Measurements from ENCODE around the gene ANK2.

ANK2 gene

GRCh38 chr4:113025416-113025815 is 24.0 kb upstream of the ANK2 start:
- ChIA-PET CTCF (no interaction called here), POLR2A (no interaction called here)
- no peak for DNase-seq
- WGBS (ENCODE audit: insufficient coverage), result 100% methylated on average over 1 of the region's 1 CpG
- H3K27ac ChIP-seq (ENCODE audit: insufficient read depth in 1 of 2, low read depth in 1 of 2, low read length in 2 of 2, poor library complexity in 1 of 2, severe bottlenecking in 2 of 2), result no peak overlapping the region
- H3K4me1 ChIP-seq (ENCODE audit: control extremely low read depth in 1 of 4, control insufficient read depth in 4 of 4, insufficient read depth in 4 of 4, low read length in 3 of 4), result no peaks in the 10 kb centered on the region
- no peaks in the 10 kb centered on the region for H3K36me3 ChIP-seq (ENCODE audit: control insufficient read depth in 4 of 4, insufficient read depth in 4 of 4, low read length in 3 of 4)
- H3K27me3 ChIP-seq (replicated peaks in 2 of 5; ENCODE audit: control insufficient read depth in 4 of 5, insufficient read depth in 5 of 5, low read length in 4 of 5), result no peaks in the 10 kb centered on the region
- no peaks in the 10 kb centered on the region for H3K9me3 ChIP-seq (ENCODE audit: control extremely low read depth in 1 of 5, control insufficient read depth in 4 of 5, insufficient read depth in 2 of 5, low read depth in 1 of 5, low read length in 4 of 5)
- H3K4me3 ChIP-seq (ENCODE audit: control insufficient read depth in 1 of 7, extremely low read depth in 1 of 7, insufficient read depth in 4 of 7, low read depth in 2 of 7, low read length in 6 of 7), result no peak overlapping the region

- no peak overlapping the region for H3K27ac ChIP-seq (ENCODE audit: insufficient read depth in 1 of 2, low read depth in 1 of 2, low read length in 2 of 2, poor library complexity in 1 of 2, severe bottlenecking in 2 of 2)
- ChIA-PET POLR2A (no interaction called here), CTCF (no interaction called here)
- no peaks in the 10 kb centered on the region for H3K36me3 ChIP-seq (ENCODE audit: control insufficient read depth in 4 of 4, insufficient read depth in 4 of 4, low read length in 3 of 4)
- no peak overlapping the region for H3K4me3 ChIP-seq (ENCODE audit: control insufficient read depth in 1 of 7, extremely low read depth in 1 of 7, insufficient read depth in 4 of 7, low read depth in 2 of 7, low read length in 6 of 7)
- no peaks in the 10 kb centered on the region for H3K27me3 ChIP-seq (replicated peaks in 2 of 5; ENCODE audit: control insufficient read depth in 4 of 5, insufficient read depth in 5 of 5, low read length in 4 of 5)
- no peaks in the 10 kb centered on the region for H3K9me3 ChIP-seq (ENCODE audit: control extremely low read depth in 1 of 5, control insufficient read depth in 4 of 5, insufficient read depth in 2 of 5, low read depth in 1 of 5, low read length in 4 of 5)
- H3K4me1 ChIP-seq (ENCODE audit: control extremely low read depth in 1 of 4, control insufficient read depth in 4 of 4, insufficient read depth in 4 of 4, low read length in 3 of 4), result no peaks in the 10 kb centered on the region
- 93% methylated on average over 2 of the region's 2 CpGs for WGBS (ENCODE audit: insufficient coverage)
- DNase-seq, result no peak
Observed at GRCh38 chr4:113026556-113026955, 22.9 kb upstream of the ANK2 start.

GRCh38 chr4:113028074-113028473 is 21.4 kb upstream of the ANK2 start:
- Histone ChIP-seq H3K27me3 (replicated peaks in 2 of 5; ENCODE audit: control insufficient read depth in 4 of 5, insufficient read depth in 5 of 5, low read length in 4 of 5) (no peaks in the 10 kb centered on the region), H3K27ac (ENCODE audit: insufficient read depth in 1 of 2, low read depth in 1 of 2, low read length in 2 of 2, poor library complexity in 1 of 2, severe bottlenecking in 2 of 2) (no peak overlapping the region), H3K9me3 (ENCODE audit: control extremely low read depth in 1 of 5, control insufficient read depth in 4 of 5, insufficient read depth in 2 of 5, low read depth in 1 of 5, low read length in 4 of 5) (no peaks in the 10 kb centered on the region), H3K36me3 (ENCODE audit: control insufficient read depth in 4 of 4, insufficient read depth in 4 of 4, low read length in 3 of 4) (no peaks in the 10 kb centered on the region), H3K4me3 (ENCODE audit: control insufficient read depth in 1 of 7, extremely low read depth in 1 of 7, insufficient read depth in 4 of 7, low read depth in 2 of 7, low read length in 6 of 7) (no peak overlapping the region), H3K4me1 (ENCODE audit: control extremely low read depth in 1 of 4, control insufficient read depth in 4 of 4, insufficient read depth in 4 of 4, low read length in 3 of 4) (no peaks in the 10 kb centered on the region)
- no CpG with 5 or more reads among the region's 2 CpGs for WGBS (ENCODE audit: insufficient coverage)
- no peak for DNase-seq
- POLR2A ChIA-PET, result no interaction called here
- CTCF ChIA-PET, result no interaction called here

- Histone ChIP-seq H3K27me3 (replicated peaks in 2 of 5; ENCODE audit: control insufficient read depth in 4 of 5, insufficient read depth in 5 of 5, low read length in 4 of 5) (no peaks in the 10 kb centered on the region), H3K4me3 (ENCODE audit: control insufficient read depth in 1 of 7, extremely low read depth in 1 of 7, insufficient read depth in 4 of 7, low read depth in 2 of 7, low read length in 6 of 7) (no peak overlapping the region), H3K36me3 (ENCODE audit: control insufficient read depth in 4 of 4, insufficient read depth in 4 of 4, low read length in 3 of 4) (no peaks in the 10 kb centered on the region), H3K4me1 (ENCODE audit: control extremely low read depth in 1 of 4, control insufficient read depth in 4 of 4, insufficient read depth in 4 of 4, low read length in 3 of 4) (no peaks in the 10 kb centered on the region), H3K27ac (ENCODE audit: insufficient read depth in 1 of 2, low read depth in 1 of 2, low read length in 2 of 2, poor library complexity in 1 of 2, severe bottlenecking in 2 of 2) (no peak overlapping the region), H3K9me3 (ENCODE audit: control extremely low read depth in 1 of 5, control insufficient read depth in 4 of 5, insufficient read depth in 2 of 5, low read depth in 1 of 5, low read length in 4 of 5) (no peaks in the 10 kb centered on the region)
- no peak for DNase-seq
- ChIA-PET POLR2A (no interaction called here), CTCF (no interaction called here)
- no CpG with 5 or more reads among the region's 1 CpG for WGBS (ENCODE audit: insufficient coverage)
Observed at GRCh38 chr4:113031212-113031611, 18.2 kb upstream of the ANK2 start.

- H3K27ac ChIP-seq (ENCODE audit: insufficient read depth in 1 of 2, low read depth in 1 of 2, low read length in 2 of 2, poor library complexity in 1 of 2, severe bottlenecking in 2 of 2), result no peak overlapping the region
- ChIA-PET CTCF (no interaction called here), POLR2A (no interaction called here)
- no peak overlapping the region for H3K4me3 ChIP-seq (ENCODE audit: control insufficient read depth in 1 of 7, extremely low read depth in 1 of 7, insufficient read depth in 4 of 7, low read depth in 2 of 7, low read length in 6 of 7)
- no peaks in the 10 kb centered on the region for H3K4me1 ChIP-seq (ENCODE audit: control extremely low read depth in 1 of 4, control insufficient read depth in 4 of 4, insufficient read depth in 4 of 4, low read length in 3 of 4)
- DNase-seq, result no peak
- no peaks in the 10 kb centered on the region for H3K36me3 ChIP-seq (ENCODE audit: control insufficient read depth in 4 of 4, insufficient read depth in 4 of 4, low read length in 3 of 4)
- 94% methylated on average over 1 of the region's 1 CpG for WGBS (ENCODE audit: insufficient coverage)
- no peaks in the 10 kb centered on the region for H3K27me3 ChIP-seq (replicated peaks in 2 of 5; ENCODE audit: control insufficient read depth in 4 of 5, insufficient read depth in 5 of 5, low read length in 4 of 5)
- peaks cover 0 to 2% (median 1%) of the 10 kb centered on the region in 5 experiments for H3K9me3 ChIP-seq (ENCODE audit: control extremely low read depth in 1 of 5, control insufficient read depth in 4 of 5, insufficient read depth in 2 of 5, low read depth in 1 of 5, low read length in 4 of 5)
Observed at GRCh38 chr4:113040793-113041192, 8.7 kb upstream of the ANK2 start.

GRCh38 chr4:113042502-113042901 is 7.0 kb upstream of the ANK2 start:
- no peak overlapping the region for H3K4me3 ChIP-seq (ENCODE audit: control insufficient read depth in 1 of 7, extremely low read depth in 1 of 7, insufficient read depth in 4 of 7, low read depth in 2 of 7, low read length in 6 of 7)
- DNase-seq, result no peak
- no peaks in the 10 kb centered on the region for H3K27me3 ChIP-seq (replicated peaks in 2 of 5; ENCODE audit: control insufficient read depth in 4 of 5, insufficient read depth in 5 of 5, low read length in 4 of 5)
- no peaks in the 10 kb centered on the region for H3K36me3 ChIP-seq (ENCODE audit: control insufficient read depth in 4 of 4, insufficient read depth in 4 of 4, low read length in 3 of 4)
- ChIA-PET CTCF (no interaction called here), POLR2A (no interaction called here)
- H3K27ac ChIP-seq (ENCODE audit: insufficient read depth in 1 of 2, low read depth in 1 of 2, low read length in 2 of 2, poor library complexity in 1 of 2, severe bottlenecking in 2 of 2), result no peak overlapping the region
- 50% methylated on average over 2 of the region's 2 CpGs for WGBS (ENCODE audit: insufficient coverage)
- no peaks in the 10 kb centered on the region for H3K4me1 ChIP-seq (ENCODE audit: control extremely low read depth in 1 of 4, control insufficient read depth in 4 of 4, insufficient read depth in 4 of 4, low read length in 3 of 4)
- H3K9me3 ChIP-seq (ENCODE audit: control extremely low read depth in 1 of 5, control insufficient read depth in 4 of 5, insufficient read depth in 2 of 5, low read depth in 1 of 5, low read length in 4 of 5), result peaks cover 0 to 2% (median 0%) of the 10 kb centered on the region in 5 experiments

- DNase-seq, result no peak
- Histone ChIP-seq H3K27me3 (replicated peaks in 2 of 5; ENCODE audit: control insufficient read depth in 4 of 5, insufficient read depth in 5 of 5, low read length in 4 of 5) (no peaks in the 10 kb centered on the region), H3K27ac (ENCODE audit: insufficient read depth in 1 of 2, low read depth in 1 of 2, low read length in 2 of 2, poor library complexity in 1 of 2, severe bottlenecking in 2 of 2) (no peak overlapping the region), H3K4me1 (ENCODE audit: control extremely low read depth in 1 of 4, control insufficient read depth in 4 of 4, insufficient read depth in 4 of 4, low read length in 3 of 4) (no peaks in the 10 kb centered on the region), H3K4me3 (ENCODE audit: control insufficient read depth in 1 of 7, extremely low read depth in 1 of 7, insufficient read depth in 4 of 7, low read depth in 2 of 7, low read length in 6 of 7) (no peak overlapping the region), H3K9me3 (ENCODE audit: control extremely low read depth in 1 of 5, control insufficient read depth in 4 of 5, insufficient read depth in 2 of 5, low read depth in 1 of 5, low read length in 4 of 5) (peaks cover 0 to 2% (median 0%) of the 10 kb centered on the region in 5 experiments), H3K36me3 (ENCODE audit: control insufficient read depth in 4 of 4, insufficient read depth in 4 of 4, low read length in 3 of 4) (no peaks in the 10 kb centered on the region)
- POLR2A ChIA-PET, result no interaction called here
- CTCF ChIA-PET, result no interaction called here
Observed at GRCh38 chr4:113043591-113043990, 5.9 kb upstream of the ANK2 start.

GRCh38 chr4:113050371-113050755 is 910 bp downstream of the ANK2 start:
- ChIA-PET POLR2A (no interaction called here), CTCF (no interaction called here)
- WGBS (ENCODE audit: insufficient coverage), result 40% methylated on average over 2 of the region's 2 CpGs
- H3K27ac ChIP-seq (ENCODE audit: insufficient read depth in 1 of 2, low read depth in 1 of 2, low read length in 2 of 2, poor library complexity in 1 of 2, severe bottlenecking in 2 of 2), result no peak overlapping the region
- H3K4me3 ChIP-seq (ENCODE audit: control insufficient read depth in 1 of 7, extremely low read depth in 1 of 7, insufficient read depth in 4 of 7, low read depth in 2 of 7, low read length in 6 of 7), result no peak overlapping the region
- H3K4me1 ChIP-seq (ENCODE audit: control extremely low read depth in 1 of 4, control insufficient read depth in 4 of 4, insufficient read depth in 4 of 4, low read length in 3 of 4), result no peaks in the 10 kb centered on the region
- no peaks in the 10 kb centered on the region for H3K9me3 ChIP-seq (ENCODE audit: control extremely low read depth in 1 of 5, control insufficient read depth in 4 of 5, insufficient read depth in 2 of 5, low read depth in 1 of 5, low read length in 4 of 5)
- peaks cover 0 to 9% (median 2%) of the 10 kb centered on the region in 5 experiments for H3K27me3 ChIP-seq (replicated peaks in 2 of 5; ENCODE audit: control insufficient read depth in 4 of 5, insufficient read depth in 5 of 5, low read length in 4 of 5)
- H3K36me3 ChIP-seq (ENCODE audit: control insufficient read depth in 4 of 4, insufficient read depth in 4 of 4, low read length in 3 of 4), result no peaks in the 10 kb centered on the region
- no peak for DNase-seq

All from common myeloid progenitor, CD34-positive (primary cell).